H9 (cell line): Measurements from ENCODE around the gene CSTF3. TPM values are rescaled to one million over a fixed set of nuclear protein-coding genes. Genes with fewer than 3 reads are reported as not detected.

ENCODE experiments used
- DNase-seq: peaks from one replicate; pipeline ENCODE4 v3.0.0-alpha.2; 2017
- H2AFZ ChIP-seq: one replicate; pipeline ENCODE4 v1.6.1; 2013; ENCODE audit warnings: mild to moderate bottlenecking, low read length, control low read depth, moderate library complexity
- H2AK5ac ChIP-seq: 2 replicates; pipeline ENCODE4 v1.6.1; 2013; ENCODE audit warnings: low read length, control low read depth, mixed read lengths; ENCODE audit not compliant: insufficient read length
- H2BK120ac ChIP-seq: one replicate; pipeline ENCODE4 v1.6.1; 2013; ENCODE audit warnings: low read depth, mild to moderate bottlenecking, low read length, control low read depth, inconsistent platforms; ENCODE audit not compliant: poor library complexity, severe bottlenecking
- H2BK12ac ChIP-seq: 2 replicates; pipeline ENCODE4 v1.6.1; 2013; ENCODE audit warnings: low read length, control low read depth, mixed read lengths, low read depth; ENCODE audit not compliant: insufficient read length
- H2BK15ac ChIP-seq: 2 replicates; pipeline ENCODE4 v1.6.1; 2013; ENCODE audit warnings: low read depth, low read length, control low read depth
- H2BK20ac ChIP-seq: one replicate; pipeline ENCODE4 v1.6.1; 2013; ENCODE audit warnings: low read depth, mild to moderate bottlenecking, low read length, control low read depth, inconsistent platforms; ENCODE audit not compliant: poor library complexity, severe bottlenecking
- H2BK5ac ChIP-seq: 2 replicates; pipeline ENCODE4 v1.6.1; 2013; ENCODE audit warnings: low read length, control low read depth, mixed read lengths; ENCODE audit not compliant: insufficient read length
- H3K14ac ChIP-seq: 2 replicates; pipeline ENCODE4 v1.6.1; 2013; ENCODE audit warnings: low read length, control low read depth; ENCODE audit not compliant: insufficient read depth
- H3K18ac ChIP-seq: 2 replicates; pipeline ENCODE4 v1.6.1; 2013; ENCODE audit warnings: low read depth, mild to moderate bottlenecking, mixed read lengths, low read length, control low read depth; ENCODE audit not compliant: insufficient read length
- H3K23ac ChIP-seq: 2 replicates; pipeline ENCODE4 v1.6.1; 2013; ENCODE audit warnings: low read length, control low read depth, mixed read lengths, low read depth; ENCODE audit not compliant: insufficient read length
- H3K23me2 ChIP-seq: 2 replicates; pipeline ENCODE4 v1.6.1; 2013; ENCODE audit warnings: low read depth, mild to moderate bottlenecking, mixed read lengths, low read length, control low read depth; ENCODE audit not compliant: insufficient read length, poor library complexity, severe bottlenecking
- H3K27ac ChIP-seq: 2 replicates; pipeline ENCODE4 v1.5.1; 2013; ENCODE audit warnings: low read length, control low read depth, mixed read lengths, low read depth; ENCODE audit not compliant: insufficient read length
- H3K27me3 ChIP-seq: 2 replicates; pipeline ENCODE4 v1.6.1; 2013; ENCODE audit warnings: low read length, control low read depth, inconsistent platforms; ENCODE audit not compliant: insufficient read depth
- H3K4ac ChIP-seq: 2 replicates; pipeline ENCODE4 v1.6.1; 2013; ENCODE audit warnings: low read depth, mild to moderate bottlenecking, control low read depth, inconsistent platforms, low read length, moderate library complexity
- H3K4me1 ChIP-seq: 2 replicates; pipeline ENCODE4 v1.6.1; 2013; ENCODE audit warnings: low read length, control low read depth, inconsistent platforms; ENCODE audit not compliant: insufficient read depth
- H3K4me2 ChIP-seq: 2 replicates; pipeline ENCODE4 v1.6.1; 2013; ENCODE audit warnings: low read length, control low read depth, mixed read lengths; ENCODE audit not compliant: insufficient read length, insufficient read depth
- H3K56ac ChIP-seq: 2 replicates; pipeline ENCODE4 v1.6.1; 2013; ENCODE audit warnings: low read depth, mild to moderate bottlenecking, mixed read lengths, low read length, control low read depth; ENCODE audit not compliant: insufficient read length
- H3K79me1 ChIP-seq: 2 replicates; pipeline ENCODE4 v1.6.1; 2013; ENCODE audit warnings: low read depth, mild to moderate bottlenecking, moderate library complexity, low read length, control low read depth, inconsistent platforms; ENCODE audit not compliant: insufficient read depth, poor library complexity, severe bottlenecking
- H3K79me2 ChIP-seq: 2 replicates; pipeline ENCODE4 v1.6.1; 2013; ENCODE audit warnings: low read length, control low read depth, inconsistent platforms; ENCODE audit not compliant: insufficient read depth
- H3K9ac ChIP-seq: 2 replicates; pipeline ENCODE4 v1.6.1; 2013; ENCODE audit warnings: low read length, control low read depth, mixed read lengths; ENCODE audit not compliant: insufficient read length; ENCODE audit errors: extremely low read depth
- H3K9me3 ChIP-seq: one replicate; pipeline ENCODE4 v1.6.1; 2013; ENCODE audit warnings: low read depth, low read length, inconsistent platforms; ENCODE audit not compliant: control insufficient read depth
- H3T11ph ChIP-seq: one replicate; pipeline ENCODE4 v1.6.1; 2013; ENCODE audit warnings: mild to moderate bottlenecking, low read length, control low read depth, inconsistent platforms
- H4K20me1 ChIP-seq: one replicate; pipeline ENCODE4 v1.6.1; 2013; ENCODE audit not compliant: control insufficient read depth, insufficient read length, insufficient read depth
- H4K5ac ChIP-seq: 2 replicates; pipeline ENCODE4 v1.6.1; 2013; ENCODE audit warnings: low read depth, mild to moderate bottlenecking, mixed read lengths, low read length, control low read depth; ENCODE audit not compliant: insufficient read length
- H4K8ac ChIP-seq: replicated peaks from 2 replicates; pipeline ENCODE4 v1.6.1; 2013; ENCODE audit warnings: low read length, control low read depth, mixed read lengths, low read depth; ENCODE audit not compliant: insufficient read length
- H4K91ac ChIP-seq: 2 replicates; pipeline ENCODE4 v1.6.1; 2013; ENCODE audit warnings: low read depth, mild to moderate bottlenecking, moderate library complexity, mixed read lengths, low read length, control low read depth; ENCODE audit not compliant: insufficient read length
- H3K27ac Mint-ChIP-seq, 3 experiments: 2 replicates in 2 of 3; 3 replicates in 1 of 3; pipeline ENCODE4 v1.8.0; 2020 to 2021; ENCODE audit warnings: mixed read lengths in 3 of 3, mild to moderate bottlenecking in 1 of 3, moderate library complexity in 1 of 3
- H3K27me3 Mint-ChIP-seq: 2 replicates; pipeline ENCODE4 v1.8.0; 2021; ENCODE audit warnings: low read depth, mild to moderate bottlenecking, moderate library complexity, mixed read lengths
- H3K36me3 Mint-ChIP-seq, 3 experiments: 2 replicates in 2 of 3; 3 replicates in 1 of 3; pipeline ENCODE4 v1.8.0; 2020 to 2021; ENCODE audit warnings: low read depth in 3 of 3, mixed read lengths in 3 of 3; ENCODE audit not compliant: insufficient read depth in 1 of 3
- H3K4me1 Mint-ChIP-seq, 2 experiments: 2 replicates each; pipeline ENCODE4 v1.8.0; 2020; ENCODE audit warnings: mixed read lengths in 2 of 2
- H3K4me3 Mint-ChIP-seq, 2 experiments: 2 replicates in 1 of 2; 3 replicates in 1 of 2; pipeline ENCODE4 v1.8.0; 2020 to 2021; ENCODE audit warnings: mild to moderate bottlenecking in 2 of 2, mixed read lengths in 2 of 2, moderate library complexity in 1 of 2
- H3K9me3 Mint-ChIP-seq, 2 experiments: 2 replicates in 1 of 2; 3 replicates in 1 of 2; pipeline ENCODE4 v1.8.0; 2020; ENCODE audit warnings: mild to moderate bottlenecking in 2 of 2, mixed read lengths in 2 of 2, moderate library complexity in 1 of 2
- WGBS: extraction: QIAGEN DNeasy Blood & Tissue Kit; methylation state at CpG from one replicate; pipeline ENCODE4 v1.1.7; 2013; ENCODE audit warnings: missing lambda C conversion rate, low lambda C conversion rate, mixed read lengths; ENCODE audit not compliant: insufficient read length; ENCODE audit errors: extremely low coverage; 5-methylcytosine and 5-hydroxymethylcytosine counted together
- total RNA-seq: library from RNA; stranded (reverse); gene quantifications from 2 replicates; pipeline ENCODE4 v1.2.1, GENCODE V29; 2021
- TF ChIP-seq, protein P1 (sequence below): fragments of 200-600 bp; sonication (generic); conservative IDR thresholded peaks from 3 replicates; pipeline ENCODE4 v1.8.0; 2021; ENCODE audit warnings: antibody characterized with exemption, mild to moderate bottlenecking

CSTF3 gene
- total RNA-seq, 1 experiment from 2014 or later = 41.5 TPM

DNA sequence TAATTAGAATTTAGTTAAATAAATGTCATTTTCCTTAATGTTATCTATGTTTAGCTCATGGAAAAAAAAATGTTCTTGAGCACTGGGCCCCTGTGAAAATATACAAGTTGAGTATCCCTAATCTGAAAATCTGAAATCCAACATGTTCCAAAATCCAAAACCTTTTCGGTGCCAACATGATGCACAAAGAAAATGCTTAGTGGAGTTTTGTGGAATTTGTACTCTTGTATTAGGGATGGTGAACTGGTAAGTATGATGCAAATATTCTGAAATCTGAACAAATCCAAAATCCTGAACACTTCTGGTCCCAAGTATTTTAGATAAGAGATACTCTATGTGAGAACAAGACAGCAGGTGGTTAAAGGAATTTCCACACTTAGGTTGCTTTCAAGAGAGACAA lies 77.4 kb downstream of the CSTF3 start:
- Histone ChIP-seq H3K56ac (no peak overlapping the region), H2BK5ac (no peak overlapping the region), H3K4me2 (no peak overlapping the region), H3K79me2 (no peaks in the 10 kb centered on the region), H3K23me2 (no peaks in the 10 kb centered on the region), H2AFZ (no peak overlapping the region), H3K4ac (no peak overlapping the region), H3K4me1 (no peaks in the 10 kb centered on the region), H3K9me3 (no peaks in the 10 kb centered on the region), H2AK5ac (no peak overlapping the region), H3T11ph (no peak overlapping the region), H2BK15ac (no peak overlapping the region), H4K20me1 (no peaks in the 10 kb centered on the region), H2BK12ac (no peak overlapping the region), H3K27me3 (no peaks in the 10 kb centered on the region), H3K9ac (no peak overlapping the region), H3K23ac (no peak overlapping the region), H4K91ac (no peak overlapping the region), H2BK120ac (no peak overlapping the region), H3K79me1 (no peaks in the 10 kb centered on the region), H3K18ac (no peak overlapping the region), H4K8ac (no peak overlapping the region), H2BK20ac (no peak overlapping the region), H3K27ac (no peak overlapping the region), H4K5ac (no peak overlapping the region), H3K14ac (no peak overlapping the region)
- no peak for DNase-seq
- Mint-ChIP-seq H3K9me3 (no peaks in the 10 kb centered on the region), H3K27me3 (no peaks in the 10 kb centered on the region), H3K4me3 (no peak overlapping the region), H3K36me3 (peaks cover 12 to 56% (median 46%) of the 10 kb centered on the region in 3 experiments; a peak in 6 of 7 replicates), H3K4me1 (no peaks in the 10 kb centered on the region), H3K27ac (no peak overlapping the region)
- no CpG with 5 or more reads among the region's 1 CpG for WGBS
- TF ChIP-seq, protein P1, sequence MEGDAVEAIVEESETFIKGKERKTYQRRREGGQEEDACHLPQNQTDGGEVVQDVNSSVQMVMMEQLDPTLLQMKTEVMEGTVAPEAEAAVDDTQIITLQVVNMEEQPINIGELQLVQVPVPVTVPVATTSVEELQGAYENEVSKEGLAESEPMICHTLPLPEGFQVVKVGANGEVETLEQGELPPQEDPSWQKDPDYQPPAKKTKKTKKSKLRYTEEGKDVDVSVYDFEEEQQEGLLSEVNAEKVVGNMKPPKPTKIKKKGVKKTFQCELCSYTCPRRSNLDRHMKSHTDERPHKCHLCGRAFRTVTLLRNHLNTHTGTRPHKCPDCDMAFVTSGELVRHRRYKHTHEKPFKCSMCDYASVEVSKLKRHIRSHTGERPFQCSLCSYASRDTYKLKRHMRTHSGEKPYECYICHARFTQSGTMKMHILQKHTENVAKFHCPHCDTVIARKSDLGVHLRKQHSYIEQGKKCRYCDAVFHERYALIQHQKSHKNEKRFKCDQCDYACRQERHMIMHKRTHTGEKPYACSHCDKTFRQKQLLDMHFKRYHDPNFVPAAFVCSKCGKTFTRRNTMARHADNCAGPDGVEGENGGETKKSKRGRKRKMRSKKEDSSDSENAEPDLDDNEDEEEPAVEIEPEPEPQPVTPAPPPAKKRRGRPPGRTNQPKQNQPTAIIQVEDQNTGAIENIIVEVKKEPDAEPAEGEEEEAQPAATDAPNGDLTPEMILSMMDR = no peak
